Daoy (cell line): Measurements from ENCODE around the gene TBC1D24. TPM values are rescaled to one million over a fixed set of nuclear protein-coding genes. Genes with fewer than 3 reads are reported as not detected.

ENCODE experiments used
- DNase-seq: peaks from one replicate; pipeline ENCODE4 v3.0.0-alpha.2; 2015; ENCODE audit warnings: low read depth
- total RNA-seq: library from RNA; depleted of rRNA; stranded (reverse); fragments of >200 nt; shearing (Covaris generic); gene quantifications from 2 replicates; pipeline ENCODE4 v1.2.3, GENCODE V29; 2014

TBC1D24 gene
- total RNA-seq, 1 experiment from 2014 or later = 5.6 TPM

DNA sequence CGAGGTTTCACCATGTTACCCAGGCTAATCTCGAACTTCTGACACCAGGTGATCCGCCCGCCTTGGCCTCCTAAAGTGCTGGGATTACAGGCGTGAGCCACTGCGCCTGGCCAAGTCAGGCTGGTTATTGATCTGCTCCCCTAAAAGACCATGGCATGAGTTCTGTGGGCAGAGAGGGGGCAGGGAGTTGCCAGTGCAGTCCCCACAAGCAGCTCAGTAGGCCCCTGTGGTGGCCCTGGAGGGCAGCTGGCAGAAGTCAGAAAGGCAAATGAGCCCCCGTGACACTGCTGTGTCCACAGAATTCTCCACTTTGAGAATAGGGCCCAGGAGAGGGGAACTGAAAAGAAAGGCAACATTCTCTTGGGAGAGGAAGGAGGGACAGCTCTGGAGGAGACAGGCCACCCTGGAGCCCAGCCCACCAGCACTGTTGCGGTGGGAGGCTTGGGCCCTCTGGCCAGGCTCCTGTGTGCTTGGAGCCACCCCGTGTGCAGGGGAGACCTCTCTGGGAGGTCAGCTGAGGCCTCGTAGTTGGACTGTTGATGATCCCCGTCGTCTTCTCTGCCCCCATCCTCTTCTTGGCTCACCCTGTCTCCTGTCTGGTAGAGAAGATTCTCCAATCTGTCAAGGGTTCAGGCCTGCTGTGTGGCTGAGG is 43.2 kb downstream of the TBC1D24 start:
- no peak for DNase-seq

GRCh38 chr16:2518823-2519710 is 44.1 kb downstream of the TBC1D24 start:
- DNase-seq = no peak

DNA sequence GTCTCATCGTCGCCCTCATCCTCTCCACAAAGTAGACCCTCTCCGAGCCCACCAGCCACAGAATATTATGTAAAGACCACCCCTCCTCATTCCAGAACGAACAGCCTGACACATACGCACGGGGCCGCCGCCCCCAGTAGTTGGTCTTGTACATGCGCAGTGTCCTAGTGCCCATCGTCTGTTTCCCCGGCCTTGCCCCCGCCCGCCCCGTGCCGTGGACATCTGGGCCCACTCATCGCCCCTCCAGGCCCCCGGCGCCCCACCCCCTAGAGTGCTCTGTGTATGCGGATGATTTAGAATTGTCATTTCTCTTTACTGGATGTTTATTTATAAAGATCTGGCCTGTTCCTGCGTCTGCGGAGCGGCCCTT is 44.8 kb downstream of the TBC1D24 start:
- no peak for DNase-seq

DNA sequence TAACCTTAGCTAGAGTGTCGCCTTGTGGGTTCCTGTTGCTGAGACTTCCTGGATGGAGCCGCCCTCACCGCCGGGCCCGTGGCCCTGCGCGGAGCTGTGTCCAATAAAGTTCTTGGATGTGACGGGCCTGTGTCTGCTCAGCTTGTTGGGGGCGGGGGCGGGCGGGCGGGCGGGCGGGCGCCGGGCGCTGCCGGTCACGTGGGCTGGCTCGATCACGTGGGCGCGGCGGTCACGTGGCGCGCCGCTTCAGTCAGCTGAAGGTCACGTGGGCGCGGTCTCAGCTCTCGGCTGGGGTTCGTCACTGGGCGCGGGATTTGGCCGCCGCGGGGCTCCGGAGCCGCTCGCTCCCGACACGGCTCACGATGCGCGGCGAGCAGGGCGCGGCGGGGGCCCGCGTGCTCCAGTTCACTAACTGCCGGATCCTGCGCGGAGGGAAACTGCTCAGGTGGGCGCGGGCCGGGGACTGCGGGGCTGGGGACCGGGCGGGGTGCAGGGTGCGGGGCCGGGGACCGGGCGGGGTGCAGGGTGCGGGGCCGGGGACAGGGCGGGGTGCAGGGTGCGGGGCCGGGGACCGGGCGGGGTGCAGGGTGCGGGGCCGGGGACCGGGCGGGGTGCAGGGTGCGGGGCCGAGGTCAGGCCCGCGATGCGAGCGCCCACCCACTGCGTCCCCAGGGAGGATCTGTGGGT is 45.3 kb downstream of the TBC1D24 start, which contains the start of gene AMDHD2:
Gene AMDHD2, plus strand, starts transcription at position 275 of the 687 bp plus-strand sequence. Its CDS starts 88 bp downstream, at position 363.
- DNase-seq = peak; percentile 89

DNA sequence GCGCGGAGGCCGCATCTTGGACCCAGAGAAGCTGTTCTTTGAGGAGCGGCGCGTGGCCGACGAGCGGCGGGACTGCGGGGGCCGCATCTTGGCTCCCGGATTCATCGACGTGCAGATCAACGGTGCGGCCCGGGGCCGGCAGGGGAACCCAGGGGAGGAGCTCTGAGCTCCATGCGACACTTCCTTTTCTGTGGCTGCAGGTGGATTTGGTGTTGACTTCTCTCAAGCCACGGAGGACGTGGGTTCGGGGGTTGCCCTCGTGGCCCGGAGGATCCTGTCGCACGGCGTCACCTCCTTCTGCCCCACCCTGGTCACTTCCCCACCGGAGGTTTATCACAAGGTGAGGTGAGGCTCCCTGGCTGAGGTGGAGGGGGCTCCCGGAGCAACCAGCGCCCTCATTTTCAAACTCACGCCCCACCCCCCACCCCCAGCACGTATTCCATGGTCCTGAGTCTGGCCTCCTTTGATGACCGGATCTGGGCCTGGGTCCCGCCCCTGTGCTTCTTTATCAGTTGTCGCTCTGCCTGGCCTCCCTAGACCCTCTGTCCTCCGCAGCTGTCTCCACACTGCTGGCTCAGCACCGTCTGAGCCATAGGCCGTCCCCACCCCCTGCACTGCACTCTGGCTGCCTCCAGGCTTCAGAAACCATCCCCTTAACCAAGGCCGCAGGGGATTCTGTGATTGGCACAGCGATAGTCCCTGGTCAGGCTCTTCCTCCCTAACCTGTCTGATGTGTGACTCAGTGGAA is 46.0 kb downstream of the TBC1D24 start:
- no peak for DNase-seq

GRCh38 chr16:2523801-2524231 is 48.9 kb downstream of the TBC1D24 start:
- no peak for DNase-seq

DNA sequence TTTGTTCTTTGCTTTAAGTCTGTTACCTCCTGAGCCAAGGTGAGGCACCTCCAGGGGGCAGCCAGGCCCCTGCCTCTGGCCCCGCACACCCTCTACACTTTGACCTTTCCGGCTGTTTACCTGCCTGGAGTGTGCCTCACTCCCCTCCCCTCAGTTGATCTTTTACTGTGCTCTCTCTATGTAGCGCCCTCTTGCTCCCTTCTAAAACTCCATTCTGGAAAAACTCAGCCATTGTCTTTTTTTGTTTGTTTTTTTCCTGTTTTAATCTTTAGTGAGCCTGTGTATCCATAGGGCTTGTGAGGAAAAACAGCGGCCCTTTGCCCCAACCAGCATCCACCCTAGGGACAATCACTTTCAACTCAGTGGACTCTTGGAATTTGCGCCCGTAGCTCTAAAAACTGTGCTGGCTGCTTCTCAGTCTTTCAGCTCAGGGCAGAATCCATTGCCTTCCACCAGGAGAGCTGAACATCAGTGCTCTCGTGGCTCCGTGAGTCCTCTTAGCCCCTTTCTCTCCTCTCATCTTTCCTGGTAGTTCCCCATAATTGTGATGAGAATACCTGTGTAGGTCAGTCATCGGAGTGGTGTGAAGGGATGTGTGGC is 49.5 kb downstream of the TBC1D24 start:
- DNase-seq = no peak

- DNase-seq = no peak
These were observed 51.2 kb downstream of the TBC1D24 start for GRCh38 chr16:2526135-2526534.

DNA sequence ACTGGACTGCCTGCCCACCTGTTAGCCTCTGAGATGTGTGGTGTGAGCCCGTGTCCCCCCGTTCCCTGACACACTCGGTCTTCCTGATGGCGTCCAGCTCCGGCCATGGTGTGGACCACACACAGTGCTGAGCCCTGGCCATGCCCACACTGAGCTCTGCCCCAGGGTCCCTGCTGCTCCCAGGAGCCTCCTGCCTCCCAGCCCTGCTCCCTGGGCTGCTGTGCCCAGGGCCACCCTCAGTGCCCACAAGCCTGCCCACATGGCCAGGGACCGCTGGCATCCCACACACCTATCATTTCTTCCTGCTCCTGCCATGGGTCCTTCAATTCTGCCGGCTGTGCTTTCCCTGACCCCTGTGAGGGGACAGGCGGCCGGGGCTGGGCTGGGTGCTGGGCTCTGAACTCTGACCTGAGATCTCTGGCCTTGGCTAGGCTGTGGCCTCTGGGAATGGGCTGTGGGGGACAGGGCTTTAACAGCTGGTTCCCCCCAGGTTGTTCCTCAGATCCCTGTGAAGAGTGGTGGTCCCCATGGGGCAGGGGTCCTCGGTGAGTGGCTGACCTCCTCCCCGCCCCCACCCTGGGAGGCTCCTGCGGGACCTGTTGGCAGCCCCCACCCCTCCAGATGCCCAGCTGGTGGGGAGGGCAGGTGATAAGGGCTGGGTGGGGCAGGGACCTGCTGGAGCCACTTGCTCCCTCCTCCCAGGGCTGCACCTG is 52.3 kb downstream of the TBC1D24 start:
- no peak for DNase-seq

DNA sequence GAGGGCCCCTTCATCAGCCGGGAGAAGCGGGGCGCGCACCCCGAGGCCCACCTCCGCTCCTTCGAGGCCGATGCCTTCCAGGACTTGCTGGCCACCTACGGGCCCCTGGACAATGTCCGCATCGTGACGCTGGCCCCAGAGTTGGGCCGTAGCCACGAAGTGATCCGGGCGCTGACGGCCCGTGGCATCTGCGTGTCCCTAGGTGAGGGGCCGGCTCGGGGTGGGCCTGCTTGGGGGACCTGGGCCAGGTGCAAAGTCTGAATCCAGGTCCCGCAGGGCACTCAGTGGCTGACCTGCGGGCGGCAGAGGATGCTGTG is 52.8 kb downstream of the TBC1D24 start:
- no peak for DNase-seq

DNA sequence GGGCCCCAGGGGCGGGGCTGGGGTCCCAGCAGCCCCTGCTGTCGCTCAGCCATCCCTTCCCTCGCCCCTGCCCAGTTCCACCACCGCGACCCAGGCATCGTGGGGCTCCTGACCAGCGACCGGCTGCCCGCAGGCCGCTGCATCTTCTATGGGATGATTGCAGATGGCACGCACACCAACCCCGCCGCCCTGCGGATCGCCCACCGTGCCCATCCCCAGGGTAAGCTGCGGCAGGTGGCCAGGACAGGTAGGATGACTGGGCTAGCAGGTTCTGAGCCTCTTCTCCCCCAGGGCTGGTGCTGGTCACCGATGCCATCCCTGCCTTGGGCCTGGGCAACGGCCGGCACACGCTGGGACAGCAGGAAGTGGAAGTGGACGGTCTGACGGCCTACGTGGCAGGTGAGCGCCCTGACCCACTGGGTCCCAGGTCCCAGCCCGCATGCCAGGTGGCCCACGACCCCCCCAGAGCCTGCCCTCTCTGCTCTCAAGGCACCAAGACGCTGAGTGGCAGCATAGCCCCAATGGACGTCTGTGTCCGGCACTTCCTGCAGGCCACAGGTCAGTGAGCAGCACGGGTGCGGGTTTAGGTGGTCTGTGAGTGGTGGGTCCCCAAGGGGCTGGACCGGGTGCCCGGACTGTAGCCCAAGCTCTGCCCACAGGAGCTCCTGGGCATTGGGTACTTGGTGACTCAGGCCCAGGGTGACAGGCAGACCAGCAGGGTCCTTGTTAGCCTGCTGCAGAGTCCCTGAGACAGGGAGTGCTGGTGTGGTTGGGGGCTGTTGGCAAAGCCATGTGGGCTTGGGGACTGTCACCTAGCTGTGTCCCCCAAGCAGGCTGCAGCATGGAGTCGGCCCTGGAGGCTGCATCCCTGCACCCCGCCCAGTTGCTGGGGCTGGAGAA is 53.5 kb downstream of the TBC1D24 start:
- no peak for DNase-seq

DNA sequence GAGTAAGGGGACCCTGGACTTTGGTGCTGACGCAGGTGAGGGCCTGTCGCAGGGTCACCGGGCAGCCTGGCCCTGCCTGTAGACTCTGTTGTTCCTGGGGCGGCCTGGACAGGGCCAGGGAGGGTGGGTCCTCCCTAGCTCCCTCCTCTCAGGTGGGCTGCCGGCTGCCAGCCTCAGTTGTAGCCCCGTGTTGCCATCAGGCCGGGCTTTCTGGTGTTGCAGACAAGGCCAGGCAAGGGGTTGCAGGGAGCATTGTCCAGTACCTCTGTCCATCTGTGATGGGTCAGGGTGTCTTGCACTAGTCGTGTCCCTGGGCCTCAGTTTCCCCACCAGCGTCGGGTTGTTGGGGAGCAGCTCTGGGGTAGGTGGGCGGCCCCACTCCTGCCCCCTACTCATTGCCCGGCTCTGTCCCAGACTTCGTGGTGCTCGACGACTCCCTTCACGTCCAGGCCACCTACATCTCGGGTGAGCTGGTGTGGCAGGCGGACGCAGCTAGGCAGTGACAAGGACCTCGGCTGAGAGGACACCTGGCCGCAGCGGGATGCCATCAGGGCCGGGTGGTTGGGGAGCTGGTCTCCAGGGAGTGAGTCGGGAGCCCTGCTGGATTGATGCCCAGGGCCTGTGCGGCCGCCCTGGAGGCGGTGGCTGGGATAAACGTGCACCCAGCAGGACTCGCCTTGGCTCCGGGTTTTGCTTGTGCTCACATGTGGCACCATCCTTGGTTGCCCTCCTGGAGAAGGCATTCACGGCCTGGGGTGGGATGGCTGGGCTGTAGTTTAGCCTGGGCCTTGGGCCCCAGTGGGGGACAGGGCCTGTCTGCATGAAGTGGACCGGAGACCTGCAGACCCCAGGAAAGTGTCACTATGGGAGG is 54.4 kb downstream of the TBC1D24 start:
- no peak for DNase-seq

DNA sequence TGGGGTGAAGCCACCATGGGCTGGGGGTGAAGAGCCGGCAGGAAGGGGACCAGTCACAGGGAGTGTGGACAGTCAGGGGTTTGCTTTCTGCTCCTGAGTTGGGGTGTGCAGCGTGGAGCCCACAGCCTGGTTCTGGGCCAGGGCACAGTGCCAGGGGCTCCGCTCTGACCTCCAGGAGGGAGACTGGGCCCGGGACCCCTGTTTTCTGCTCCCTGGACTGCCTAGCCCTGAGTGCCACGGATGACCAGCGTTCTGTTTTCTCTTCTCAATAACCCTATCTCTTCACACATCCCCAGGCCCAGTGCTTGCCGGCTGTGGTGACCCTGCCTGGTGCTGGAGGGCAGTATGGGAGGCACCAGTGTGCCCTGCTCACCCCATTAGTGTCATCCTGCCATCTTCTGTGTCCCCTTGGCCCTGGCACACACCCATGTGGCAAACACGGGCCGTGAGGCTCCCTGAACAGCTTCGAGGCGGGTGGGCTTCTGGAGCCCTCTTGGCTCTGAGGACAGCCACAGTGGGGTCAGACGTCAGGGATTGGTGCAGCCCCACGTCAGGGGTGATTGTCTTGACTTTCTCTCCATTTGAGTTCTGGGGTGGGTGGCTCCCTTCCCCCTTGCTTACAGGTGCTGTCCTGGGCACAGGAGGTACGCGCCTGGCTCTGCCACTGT is 55.2 kb downstream of the TBC1D24 start:
- DNase-seq = no peak

GRCh38 chr16:2530629-2531318 is 55.8 kb downstream of the TBC1D24 start:
- no peak for DNase-seq

DNA sequence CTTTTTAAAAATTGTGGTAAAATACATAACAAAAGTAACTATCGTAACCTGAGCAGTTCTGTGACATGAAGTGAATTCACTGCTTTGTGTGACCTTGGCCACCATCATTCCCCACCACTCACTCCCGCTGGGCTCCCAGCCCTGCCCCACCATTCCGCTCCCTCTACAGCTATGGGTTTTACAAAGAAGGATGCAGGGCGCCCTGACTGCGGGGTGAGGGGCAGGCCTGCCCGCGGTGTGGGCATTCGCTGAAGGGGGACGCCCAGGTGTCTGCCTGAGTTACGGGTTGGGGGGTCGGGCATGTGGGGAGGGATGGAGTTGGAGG is 56.4 kb downstream of the TBC1D24 start, which contains the start of gene CEMP1:
Gene CEMP1, minus strand, starts transcription at position 38 of the 325 bp plus-strand sequence. CDS start 335 bp downstream, outside the sequence.
- no peak for DNase-seq

DNA sequence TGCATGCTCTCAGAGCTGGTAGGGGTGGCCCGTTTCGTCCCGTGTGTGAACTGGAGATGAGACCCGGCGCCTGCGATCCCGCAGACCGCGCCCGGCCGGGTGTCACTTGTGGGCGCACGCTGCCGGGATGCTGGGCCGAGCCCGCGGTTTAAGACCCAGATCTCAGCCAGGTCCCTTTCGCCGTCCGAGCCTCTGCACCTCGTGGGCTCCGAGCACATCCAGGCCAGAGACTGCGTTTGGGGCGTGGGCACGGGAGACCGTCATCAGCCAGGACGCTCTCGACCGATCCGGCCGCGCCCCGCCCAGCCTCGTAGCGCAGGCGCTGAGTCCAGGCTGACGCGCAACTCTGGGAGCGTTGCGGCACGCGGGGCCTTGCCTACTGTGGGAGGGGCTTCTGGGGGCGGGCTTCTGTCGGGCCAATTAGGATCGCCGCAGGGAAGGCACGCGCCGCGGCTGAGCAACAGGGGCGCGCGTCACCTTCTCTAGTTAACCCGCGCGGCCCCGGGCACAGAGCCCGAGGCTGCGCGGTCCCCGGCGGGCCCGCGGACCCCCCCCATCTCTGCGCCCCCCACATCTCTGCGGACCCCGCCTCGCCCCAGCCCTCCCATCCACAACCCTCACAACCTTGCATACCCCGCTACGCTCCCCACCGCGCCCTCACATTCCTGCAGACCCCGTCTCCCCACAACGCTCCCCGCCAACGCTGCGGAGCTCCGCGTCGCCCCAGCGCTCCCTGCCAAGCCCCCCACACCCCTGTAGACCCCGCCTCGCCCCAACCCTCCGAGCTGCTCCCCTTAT is 57.0 kb downstream of the TBC1D24 start:
- DNase-seq = peak; percentile 97
